HG02571 (cell line): ENCODE results near the gene NPC1.
"Not testable (repeated sequence)": the region's sequence is repeated elsewhere in the genome, so short reads cannot be mapped to it uniquely, and the experiment has no call there.

ENCODE experiments used
- ATAC-seq: cut with Tn5 transposase; IDR thresholded peaks from one replicate; pipeline ENCODE4 v1.9.1; 2021; ENCODE audit warnings: mild to moderate bottlenecking, moderate library complexity; ENCODE audit not compliant: unreplicated experiment

NPC1 gene

DNA sequence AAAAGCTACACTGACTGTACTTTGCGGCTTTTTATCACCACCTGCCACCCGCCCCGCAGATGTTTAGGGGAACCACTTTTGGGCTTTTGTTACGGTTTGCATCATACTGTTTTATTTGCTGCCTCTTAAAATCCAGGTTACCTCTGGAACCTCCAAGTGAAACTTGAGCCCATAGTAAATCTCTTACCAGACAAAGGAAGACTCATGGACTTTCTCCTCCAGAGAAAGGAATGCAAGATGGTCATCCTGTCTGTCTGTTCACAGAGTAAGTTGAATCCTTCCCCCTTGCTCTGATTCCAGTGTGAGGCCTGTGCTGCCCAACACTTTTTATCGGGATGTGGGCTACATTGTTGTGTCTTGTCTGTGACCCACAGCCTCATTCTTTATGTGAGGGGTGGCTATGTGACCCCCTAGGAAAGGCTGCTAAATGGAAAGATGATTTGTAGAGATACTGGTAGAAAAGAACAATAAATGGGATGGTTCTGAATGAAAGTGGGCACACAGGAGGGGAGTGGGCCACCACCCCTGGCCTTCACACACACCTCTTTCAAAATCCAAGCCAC is 59.7 kb downstream of the NPC1 start:
- ATAC-seq = no peak

DNA sequence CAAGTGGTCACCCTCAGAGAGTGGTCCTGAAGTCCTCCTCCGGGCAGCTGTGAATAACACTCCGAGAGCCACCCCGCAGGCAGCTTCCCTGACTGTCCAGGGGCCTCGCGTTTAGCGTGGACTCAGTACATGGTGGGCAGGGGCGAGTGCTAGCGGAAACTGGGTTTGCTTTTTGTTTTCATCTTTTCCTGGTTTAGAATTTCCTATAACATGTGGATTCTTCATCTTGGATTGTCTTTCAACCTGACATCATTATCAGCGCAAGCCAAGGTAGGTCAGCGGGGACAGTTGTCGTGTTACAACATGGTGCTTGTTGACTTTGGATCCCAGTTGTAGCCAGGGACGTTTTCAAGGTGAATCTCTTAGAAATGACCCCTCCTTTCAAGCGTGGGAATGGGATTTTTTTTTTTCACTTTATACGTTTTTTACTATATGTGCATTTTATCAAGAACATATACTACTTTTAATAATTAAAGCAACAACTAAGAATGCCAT is 62.0 kb downstream of the NPC1 start:
- no peak for ATAC-seq

DNA sequence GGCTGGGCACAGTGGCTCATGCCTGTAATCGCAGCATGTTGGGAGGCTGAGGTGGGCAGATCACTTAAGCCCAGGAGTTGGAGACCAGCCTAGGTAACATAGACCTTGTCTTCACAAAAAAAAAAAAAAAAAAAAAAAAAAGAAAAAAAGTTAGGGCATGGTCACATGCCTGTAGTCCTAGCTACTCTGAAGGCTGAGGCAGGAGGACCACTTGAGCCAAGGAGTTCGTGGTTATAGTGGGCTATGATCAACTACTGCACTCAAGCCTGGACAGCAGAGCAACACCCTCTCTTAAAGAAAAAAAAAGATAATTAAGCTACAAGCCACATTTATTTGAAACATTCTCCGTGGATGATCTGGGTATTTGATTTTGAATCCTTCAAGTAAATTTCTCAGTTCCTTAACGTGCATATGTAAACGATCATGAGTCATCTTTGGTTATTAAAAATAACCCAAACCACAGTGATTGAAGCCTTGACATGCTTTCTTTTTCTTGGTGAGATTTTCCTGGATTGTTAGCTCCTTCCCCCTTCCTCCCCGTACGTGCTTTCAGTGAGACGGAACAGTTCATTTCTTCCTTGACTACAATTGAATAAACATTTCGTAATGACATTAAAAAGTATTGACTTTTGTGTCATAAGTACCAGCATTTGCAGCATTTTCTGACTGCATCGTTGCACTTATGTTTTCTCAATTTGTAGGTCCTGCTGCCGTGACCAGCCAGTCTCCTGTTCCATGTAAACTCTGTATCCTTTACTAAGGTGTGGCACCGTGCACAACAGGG is 62.7 kb downstream of the NPC1 start:
- no peak for ATAC-seq

DNA sequence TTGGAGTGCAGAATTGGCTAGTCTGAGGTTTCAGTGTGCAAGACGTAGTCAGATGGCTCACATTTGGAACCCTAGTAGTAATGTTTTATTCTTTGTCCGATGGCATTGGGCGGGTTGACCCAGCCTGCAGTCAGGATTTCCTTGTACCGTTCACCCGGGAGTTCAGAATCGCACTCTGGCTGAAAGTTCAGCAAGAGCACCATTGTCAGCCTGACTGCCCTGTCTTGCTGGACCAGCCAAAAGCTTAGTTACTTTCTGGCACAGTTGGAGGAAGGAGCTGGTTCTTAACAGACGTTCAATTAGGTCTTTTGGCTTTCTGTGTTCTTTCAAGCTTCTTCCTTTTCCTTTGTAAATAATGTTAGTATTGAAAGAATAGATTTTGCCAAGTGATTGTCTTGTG is 64.4 kb downstream of the NPC1 start:
- no peak for ATAC-seq

DNA sequence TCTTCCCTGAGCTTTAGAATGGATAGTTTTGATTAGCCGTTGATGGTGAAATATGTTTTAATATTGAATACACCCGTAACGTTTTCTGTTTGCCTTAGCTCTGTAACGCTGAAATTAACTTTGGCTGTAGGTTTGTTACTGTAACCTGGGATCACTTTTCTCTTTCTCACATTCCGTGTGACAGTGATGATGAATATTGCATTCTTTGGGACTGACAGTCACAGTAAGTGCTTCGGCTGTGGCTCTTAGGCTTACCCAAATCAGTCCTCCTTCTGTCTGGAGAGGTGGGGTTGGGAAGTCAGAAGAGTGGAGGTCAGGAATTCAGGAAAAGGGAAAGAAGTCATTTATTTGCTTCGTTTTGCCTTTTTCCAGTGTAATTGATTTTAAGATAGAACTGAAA is 65.0 kb downstream of the NPC1 start:
- ATAC-seq = no peak

DNA sequence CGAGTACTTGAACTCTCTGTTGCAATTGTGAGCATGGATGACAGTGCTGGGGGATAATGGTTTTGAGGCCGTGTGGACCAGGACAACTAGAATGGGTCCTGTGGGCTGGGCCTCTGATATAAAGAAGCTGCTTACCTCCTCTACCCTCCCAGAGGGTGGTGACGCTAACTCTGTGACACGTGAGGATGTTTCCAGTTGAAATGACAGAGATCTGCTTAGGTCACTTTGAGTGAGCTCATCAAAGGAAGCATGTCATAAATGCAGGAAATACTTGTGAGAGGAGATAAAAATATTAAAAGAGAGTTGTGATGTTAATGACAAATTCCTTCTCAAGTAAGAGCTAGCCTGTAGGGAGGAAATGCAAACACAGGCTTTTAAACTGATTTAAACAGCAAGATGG is 66.6 kb downstream of the NPC1 start:
- ATAC-seq = no peak

DNA sequence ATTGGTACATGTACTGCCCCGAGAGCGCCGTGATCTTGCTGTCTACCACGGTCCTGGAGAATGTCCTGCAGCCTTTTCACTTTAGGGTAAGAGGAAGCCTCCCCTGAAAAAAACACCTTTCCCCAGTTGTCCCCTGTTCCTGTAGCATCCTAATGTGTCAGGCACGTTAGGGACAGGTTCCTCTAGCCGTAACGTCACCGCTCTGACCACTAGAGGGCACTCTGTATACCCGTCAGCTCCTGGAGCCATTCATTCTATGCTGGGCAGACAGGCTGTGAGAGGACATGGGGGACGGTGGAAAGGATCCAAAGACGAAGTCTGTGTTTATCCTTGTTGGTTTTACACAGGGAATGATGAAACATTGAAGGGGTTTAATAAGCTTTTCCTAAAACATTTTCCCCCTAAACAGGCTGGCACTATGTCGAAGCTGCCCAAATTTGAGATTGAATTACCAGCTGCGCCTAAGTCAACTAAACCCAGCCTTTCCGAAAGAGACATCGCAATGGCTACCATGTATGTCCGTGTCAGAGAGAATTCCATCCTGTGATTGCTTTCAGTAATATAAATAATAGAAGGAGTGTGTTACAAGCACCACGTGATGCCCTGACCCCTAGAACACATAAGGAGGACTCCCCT is 70.3 kb downstream of the NPC1 start:
- peak; percentile 84 for ATAC-seq

DNA sequence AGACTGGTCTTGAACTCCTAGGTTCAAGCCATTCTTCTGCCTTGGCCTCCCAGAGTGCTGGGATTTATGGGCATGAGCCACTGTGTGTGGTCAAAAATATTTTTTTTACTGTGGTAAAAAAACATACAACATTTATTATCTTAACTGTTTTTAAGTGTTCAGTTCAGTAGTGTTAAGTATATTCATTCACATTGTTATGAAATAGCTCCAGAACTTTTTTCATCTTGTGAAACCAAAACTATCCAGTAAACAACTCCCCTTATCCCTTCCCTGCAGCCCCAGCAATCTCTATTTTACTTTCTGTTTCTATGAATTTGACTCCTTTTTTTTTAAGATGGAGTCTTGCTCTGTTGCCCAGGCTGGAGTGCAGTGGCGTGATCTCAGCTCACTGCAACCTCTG is 73.7 kb downstream of the NPC1 start:
- ATAC-seq = no peak

DNA sequence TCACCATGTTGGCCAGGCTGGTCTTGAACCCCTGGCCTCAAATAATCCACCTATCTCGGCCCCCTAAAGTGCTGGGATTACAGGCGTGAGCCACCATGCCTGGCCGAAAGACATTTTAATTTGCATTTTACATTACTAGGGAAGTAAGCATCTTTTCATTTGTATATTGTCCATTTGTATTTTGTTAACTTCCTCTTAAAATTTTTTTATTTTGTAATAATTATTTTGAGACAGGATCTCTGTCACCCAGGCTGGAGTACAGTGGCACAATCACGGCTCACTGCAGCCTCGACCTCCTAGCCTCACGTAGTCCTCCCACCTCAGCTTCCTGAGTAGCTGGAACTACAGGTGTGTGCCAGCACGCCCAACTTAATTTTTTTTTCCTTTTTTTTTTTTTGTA is 74.1 kb downstream of the NPC1 start:
- not testable (repeated sequence) for ATAC-seq

DNA sequence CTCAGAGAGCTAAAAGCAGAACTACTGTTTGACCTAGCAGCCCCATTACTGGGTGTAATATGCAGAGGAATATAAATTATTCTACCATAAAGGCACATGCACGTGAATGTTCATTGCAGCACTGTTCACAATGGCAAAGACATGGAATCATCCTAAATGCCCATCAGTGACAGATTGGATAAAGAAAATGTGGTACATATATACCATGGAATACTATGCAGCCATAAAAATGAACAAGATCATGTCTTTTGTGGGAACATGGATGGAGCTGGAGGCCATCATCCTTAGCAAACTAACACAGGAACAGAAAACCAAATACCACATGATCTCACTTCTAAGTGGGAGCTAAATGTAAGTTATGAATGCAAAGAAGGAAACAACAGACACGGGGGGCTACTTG is 75.4 kb downstream of the NPC1 start:
- ATAC-seq = not testable (repeated sequence)

DNA sequence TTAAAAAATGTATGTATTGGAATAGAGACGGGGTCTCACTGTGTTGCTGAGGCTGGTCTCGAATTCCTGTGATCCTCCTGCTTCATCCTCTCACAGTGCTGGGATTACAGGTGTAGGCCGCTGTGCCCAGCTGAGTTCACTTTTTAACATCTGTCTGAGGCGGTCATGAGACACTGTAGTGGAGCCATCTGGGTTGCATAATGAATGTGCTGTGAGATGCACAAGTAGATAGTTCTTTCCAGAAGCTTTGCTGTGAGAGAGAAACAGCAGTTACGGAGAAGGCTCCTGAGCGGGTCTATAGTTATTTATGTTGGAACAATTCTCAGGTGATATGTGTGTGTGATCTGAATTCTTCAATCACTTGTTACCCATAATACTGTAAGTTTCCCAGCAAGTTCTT is 79.9 kb downstream of the NPC1 start:
- ATAC-seq = no peak

DNA sequence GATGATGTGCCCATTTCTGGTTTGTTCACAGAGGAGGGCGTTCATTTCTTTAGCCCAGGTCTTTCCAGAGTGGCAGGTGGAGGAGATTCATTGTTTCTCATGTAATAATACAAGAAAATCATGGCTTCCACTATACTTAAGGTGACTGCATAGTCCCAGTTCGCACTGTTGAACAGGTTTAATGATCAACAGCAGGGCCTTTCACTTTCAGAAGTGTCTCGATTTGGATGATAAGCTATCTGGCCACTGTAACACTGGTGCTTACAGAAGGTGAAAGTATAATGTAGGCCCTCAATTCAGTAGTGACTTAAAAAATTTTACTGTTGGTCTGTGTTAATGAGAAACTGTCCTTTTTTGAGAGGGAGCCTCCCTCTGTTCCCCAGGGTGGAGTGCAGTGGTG is 81.6 kb downstream of the NPC1 start:
- peak; percentile 41 for ATAC-seq

DNA sequence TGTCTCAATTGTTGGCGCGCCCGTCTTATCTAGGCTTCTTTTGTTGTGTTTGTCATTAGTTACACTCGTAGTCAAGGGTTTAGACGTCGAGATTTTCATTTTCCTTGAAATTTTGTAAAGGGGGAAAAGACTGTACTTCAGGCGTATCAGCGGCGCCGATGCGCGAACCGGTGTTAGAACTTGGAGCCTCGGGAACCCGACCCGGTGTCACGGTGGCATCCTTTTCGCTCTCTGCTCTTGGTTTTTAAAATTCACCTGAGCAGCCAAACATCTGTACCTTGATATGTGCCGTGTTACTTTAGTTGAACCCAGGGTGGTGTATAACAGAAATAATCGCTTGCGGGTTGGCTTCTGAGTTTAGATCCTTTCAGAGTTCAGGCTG is 82.4 kb downstream of the NPC1 start:
- no peak for ATAC-seq

DNA sequence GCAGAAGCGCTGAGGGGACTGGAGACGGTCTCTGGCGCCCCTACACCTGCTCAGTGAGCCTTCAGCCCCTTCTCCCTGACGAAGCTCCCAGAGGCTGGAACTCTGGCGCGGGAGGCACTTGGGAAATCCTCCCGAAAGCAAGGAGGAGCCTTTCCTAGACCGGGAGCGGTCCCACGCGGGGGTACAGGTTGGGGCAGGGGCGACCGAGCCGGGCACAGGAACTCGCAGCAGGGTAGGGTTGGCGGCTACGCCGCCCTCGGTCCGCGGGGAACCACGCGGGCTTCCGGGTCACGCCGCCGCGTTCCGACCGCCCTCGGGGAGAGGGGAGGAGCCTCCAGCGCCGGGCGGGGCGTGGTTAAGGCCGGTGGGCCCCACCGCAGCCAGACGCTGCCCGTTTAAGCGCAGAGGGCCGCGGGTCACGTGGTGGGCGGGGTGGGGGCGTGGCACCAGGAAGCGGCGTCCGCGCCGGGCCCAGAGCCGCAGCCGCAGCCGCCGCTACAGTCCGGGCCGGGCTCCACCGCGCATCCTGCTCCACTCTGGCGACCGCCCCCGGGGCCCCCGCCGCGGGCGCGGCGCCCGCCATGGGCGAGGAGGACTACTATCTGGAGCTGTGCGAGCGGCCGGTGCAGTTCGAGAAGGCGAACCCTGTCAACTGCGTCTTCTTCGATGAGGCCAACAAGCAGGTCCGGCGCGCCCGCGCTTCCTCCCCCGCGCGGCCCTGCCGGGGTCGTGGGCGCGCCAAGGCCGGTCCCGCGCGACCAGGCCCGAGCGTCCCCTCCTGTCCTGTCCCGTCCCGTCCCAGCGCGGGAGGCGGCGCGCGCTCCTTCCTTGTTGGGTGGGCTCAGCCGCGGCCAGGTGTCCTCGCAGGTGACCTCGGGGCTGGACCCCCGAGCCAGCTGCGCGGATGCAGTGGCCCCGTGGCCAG is 83.0 kb downstream of the NPC1 start, which contains the start of gene RMC1:
Gene RMC1 (plus strand): TSS at position 474 of the 925 bp plus-strand sequence. CDS start 108 bp downstream, at position 582.
- ATAC-seq = peak; percentile 75

DNA sequence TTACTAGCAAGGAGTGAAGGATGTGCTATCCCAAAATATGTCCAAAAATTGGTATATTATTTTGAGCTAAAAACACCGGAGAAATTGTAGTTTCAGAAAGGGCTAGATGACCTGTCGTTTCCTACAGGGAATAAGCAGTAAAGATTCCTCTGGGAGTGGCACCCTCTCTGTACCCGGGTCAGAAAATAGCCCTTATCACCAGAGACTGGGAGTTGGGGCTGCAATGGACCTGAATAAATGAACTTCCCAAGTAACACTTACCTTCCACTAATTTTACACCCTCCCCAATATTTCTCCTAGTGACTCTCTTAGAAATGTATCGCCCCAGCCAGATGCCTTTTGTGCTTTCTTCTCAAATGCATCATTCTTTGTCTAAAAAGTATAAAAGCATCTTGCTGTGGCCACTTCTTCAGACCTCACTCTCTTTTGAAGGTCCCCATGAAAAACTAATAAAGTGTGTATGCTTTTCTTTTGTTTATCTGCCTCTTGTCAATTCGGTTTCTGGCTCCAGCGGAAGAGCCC is 83.7 kb downstream of the NPC1 start:
- no peak for ATAC-seq

DNA sequence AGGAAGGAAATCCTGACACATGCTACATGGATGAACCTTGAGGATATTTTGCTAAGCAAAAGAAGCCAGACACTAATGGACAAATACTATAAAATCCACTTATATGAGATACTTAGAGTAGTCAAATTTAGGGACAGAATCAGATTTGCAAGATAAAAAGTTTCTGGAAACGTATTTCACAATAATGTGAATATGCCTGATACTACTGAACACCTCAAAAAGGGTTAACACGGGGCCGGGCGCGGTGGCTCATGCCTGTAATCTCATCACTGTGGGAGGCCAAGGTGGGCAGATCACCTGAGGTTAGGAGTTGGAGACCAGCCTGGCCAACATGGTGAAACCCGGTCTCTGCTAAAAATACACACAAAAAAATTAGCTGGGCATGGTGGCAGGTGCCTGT is 84.7 kb downstream of the NPC1 start:
- ATAC-seq = no peak

DNA sequence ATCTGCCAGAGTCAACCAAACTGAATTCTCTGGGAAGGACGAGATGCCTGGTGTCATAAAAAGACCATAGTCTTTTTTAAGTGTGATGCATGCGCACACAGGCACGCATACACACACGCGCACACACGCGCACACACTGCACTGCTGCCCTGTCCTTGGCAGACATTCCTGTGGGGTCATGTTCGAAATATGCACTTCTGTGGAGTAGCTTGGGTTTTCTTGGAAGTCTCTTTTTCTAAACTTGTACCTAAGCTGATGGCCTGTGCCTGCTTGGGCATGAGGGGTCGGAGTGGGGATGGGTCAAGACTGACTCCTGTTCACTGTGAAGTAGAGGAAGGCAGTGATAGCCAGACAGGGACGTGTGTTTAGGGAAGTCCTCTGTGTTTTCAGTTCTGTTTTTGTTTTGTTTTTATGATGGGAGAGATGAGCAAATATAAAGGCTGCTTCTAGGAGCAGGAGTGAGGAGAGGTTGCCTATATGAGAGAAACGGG is 87.0 kb downstream of the NPC1 start:
- ATAC-seq = no peak

DNA sequence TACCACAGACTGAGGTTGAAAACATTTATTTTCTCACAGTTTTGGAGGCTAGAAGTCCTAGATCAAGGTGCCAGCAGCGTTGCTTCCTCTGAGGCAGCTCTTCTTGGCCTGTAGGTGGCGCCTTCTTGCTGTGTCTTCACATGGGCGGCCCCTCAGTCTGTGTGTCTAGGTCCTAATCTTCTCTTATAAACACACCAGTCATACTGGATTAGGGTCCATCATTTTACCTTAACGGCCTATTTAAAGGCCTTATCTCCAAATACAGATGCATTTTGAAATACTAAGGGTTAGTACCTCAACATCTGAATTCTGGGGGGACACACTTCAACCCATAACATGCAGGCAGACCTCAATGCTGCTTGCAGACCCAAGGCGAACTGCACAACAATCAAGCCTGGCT is 87.4 kb downstream of the NPC1 start:
- no peak for ATAC-seq

DNA sequence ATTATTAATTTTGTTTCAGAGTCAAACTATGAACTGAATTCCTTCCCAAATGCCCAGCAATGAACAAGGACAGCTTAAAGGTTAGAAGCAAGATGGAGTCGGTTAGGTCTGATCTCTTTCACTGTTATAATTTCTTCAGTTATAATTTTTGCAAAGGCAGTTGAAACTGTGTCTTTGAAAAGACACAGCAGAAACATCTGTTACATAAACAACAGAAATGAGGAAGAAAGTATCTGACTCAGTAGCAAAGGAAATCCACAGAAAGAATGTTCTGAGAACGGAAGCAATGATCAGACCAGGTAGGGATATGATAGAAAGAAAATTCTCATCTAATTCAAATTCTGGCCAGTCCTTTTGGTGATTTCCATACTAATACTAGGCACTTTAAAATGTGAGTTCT is 88.2 kb downstream of the NPC1 start:
- no peak for ATAC-seq

DNA sequence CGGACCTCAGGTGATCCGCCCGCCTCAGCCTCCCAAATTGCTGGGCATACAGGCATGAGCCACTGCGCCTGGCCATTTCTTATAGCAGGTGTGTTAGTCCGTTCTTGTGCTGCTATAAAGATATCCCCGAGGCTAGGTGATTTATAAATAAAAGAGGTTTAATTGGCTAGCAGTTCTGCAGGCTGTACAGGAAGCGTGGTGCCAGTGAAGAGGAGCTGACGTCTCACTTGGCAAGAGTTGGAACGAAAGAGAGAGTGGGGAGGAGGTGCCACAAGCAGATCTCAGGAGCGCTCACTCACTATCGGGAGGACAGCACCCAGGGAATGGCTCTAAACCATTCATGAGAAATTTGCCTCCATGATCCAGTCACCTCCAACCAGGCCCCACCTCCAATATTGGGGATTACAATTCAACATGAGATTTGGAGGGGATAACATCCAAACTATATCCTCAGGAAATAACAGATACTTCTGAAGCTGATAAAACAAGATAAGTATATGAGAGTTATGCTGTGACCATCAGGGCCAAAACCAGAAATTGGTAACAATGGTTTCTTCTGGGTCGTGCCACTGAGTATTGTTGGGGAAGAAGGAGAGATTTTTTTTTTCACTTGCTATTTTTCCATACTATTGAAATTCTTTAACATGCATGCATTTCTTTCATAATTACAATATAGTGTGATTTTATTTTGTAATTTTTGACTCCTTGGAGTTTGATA is 90.4 kb downstream of the NPC1 start:
- no peak for ATAC-seq
